HG03442 (cell line): ENCODE results near the gene ZNF710.
"Not testable (repeated sequence)": the region's sequence is repeated elsewhere in the genome, so short reads cannot be mapped to it uniquely, and the experiment has no call there.

Experiments
- ATAC-seq: cut with Tn5 transposase; IDR thresholded peaks from one replicate; pipeline ENCODE4 v1.9.1; 2021; ENCODE audit warnings: mild to moderate bottlenecking, moderate library complexity; ENCODE audit not compliant: unreplicated experiment

ZNF710 gene

GRCh38 chr15:90001062-90001682, at the start of gene ZNF710:
TSS of gene ZNF710 (plus strand) at chr15:90001324. CDS start at chr15:90067138, 65,814 bp downstream.
- no peak for ATAC-seq

- ATAC-seq, result no peak
Measured at GRCh38 chr15:89954541-89954940, 46.6 kb upstream of the ZNF710 start.

GRCh38 chr15:89955449-89955998, 45.6 kb upstream of the ZNF710 start:
- not testable (repeated sequence) for ATAC-seq

- ATAC-seq, result no peak
Measured at GRCh38 chr15:89958107-89958805, 42.9 kb upstream of the ZNF710 start.

- ATAC-seq, result no peak
Measured at GRCh38 chr15:89963301-89964231, 37.6 kb upstream of the ZNF710 start.

GRCh38 chr15:89964232-89964954, 36.7 kb upstream of the ZNF710 start:
- no peak for ATAC-seq

GRCh38 chr15:89967881-89968280, 33.2 kb upstream of the ZNF710 start:
- ATAC-seq, result no peak

- ATAC-seq, result peak; percentile 93
Measured at GRCh38 chr15:89971592-89971997, 29.5 kb upstream of the ZNF710 start.

GRCh38 chr15:89972085-89972484, 29.0 kb upstream of the ZNF710 start:
- ATAC-seq, result no peak

GRCh38 chr15:89975482-89976245, 25.5 kb upstream of the ZNF710 start:
- no peak for ATAC-seq

GRCh38 chr15:89976246-89976600, 24.9 kb upstream of the ZNF710 start:
- ATAC-seq, result no peak

- ATAC-seq, result not testable (repeated sequence)
Measured at GRCh38 chr15:89977836-89978235, 23.3 kb upstream of the ZNF710 start.

GRCh38 chr15:89978914-89979313, 22.2 kb upstream of the ZNF710 start:
- no peak for ATAC-seq

- no peak for ATAC-seq
Measured at GRCh38 chr15:89980896-89981295, 20.2 kb upstream of the ZNF710 start.

GRCh38 chr15:89982315-89983055, 18.6 kb upstream of the ZNF710 start:
- no peak for ATAC-seq

GRCh38 chr15:89984001-89984400, 17.1 kb upstream of the ZNF710 start:
- no peak for ATAC-seq

GRCh38 chr15:89984421-89985010, 16.6 kb upstream of the ZNF710 start:
- no peak for ATAC-seq

GRCh38 chr15:89985111-89985510, 16.0 kb upstream of the ZNF710 start:
- no peak for ATAC-seq

- no peak for ATAC-seq
Measured at GRCh38 chr15:89991312-89991711, 9.8 kb upstream of the ZNF710 start.
